HG03432 (cell line): ENCODE data around the gene SMIM44.
"Not testable (repeated sequence)": the region's sequence is repeated elsewhere in the genome, so short reads cannot be mapped to it uniquely, and the experiment has no call there.

Experiments used
- ATAC-seq: cut with Tn5 transposase; IDR thresholded peaks from one replicate; pipeline ENCODE4 v1.9.1; 2021; ENCODE audit warnings: mild to moderate bottlenecking, moderate library complexity; ENCODE audit not compliant: unreplicated experiment

SMIM44 gene

DNA sequence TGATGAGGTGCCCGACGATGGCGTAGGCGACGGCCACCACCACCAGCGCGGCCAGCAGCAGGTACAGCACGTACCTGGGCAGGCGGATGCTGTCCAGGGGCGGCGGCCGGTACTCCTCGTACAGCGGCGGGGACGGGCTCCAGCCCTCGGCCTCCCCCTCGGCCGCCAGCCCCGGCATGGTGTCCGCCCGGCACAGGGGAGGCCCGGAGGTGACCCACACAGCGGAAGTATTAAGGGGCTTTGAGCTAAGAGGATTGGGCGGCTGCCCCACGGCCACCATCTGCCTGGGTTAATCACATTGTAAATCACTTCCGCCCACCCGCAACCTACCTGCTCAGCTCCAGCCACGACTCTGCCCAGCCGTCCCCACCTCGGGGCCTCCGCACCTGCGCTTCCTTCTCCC is at the start of gene SMIM44:
TSS of gene SMIM44 (minus strand) at position 216 of the 403 bp plus-strand sequence. CDS start at position 178, 38 bp downstream.
- no peak for ATAC-seq

DNA sequence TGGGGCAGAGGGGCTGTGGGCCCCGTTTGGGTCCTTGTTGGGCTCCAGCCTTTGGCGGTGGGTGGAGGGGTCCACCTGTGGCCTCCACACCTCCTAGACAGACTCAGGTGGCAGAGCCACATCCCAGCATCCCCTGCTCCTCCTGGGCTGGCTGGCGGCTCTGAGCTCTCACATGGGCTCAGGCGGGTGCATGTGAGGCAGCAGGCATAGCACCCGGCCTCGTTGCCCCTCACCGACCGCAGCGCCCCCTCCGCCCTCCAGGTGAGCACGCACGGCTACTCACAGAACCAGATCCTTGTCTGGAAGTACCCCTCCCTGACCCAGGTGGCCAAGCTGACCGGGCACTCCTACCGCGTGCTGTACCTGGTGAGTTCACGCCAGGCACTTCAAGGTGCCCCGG is 49.8 kb upstream of the SMIM44 start:
- ATAC-seq: no peak

GRCh38 chr19:3532154-3532786 is 49.0 kb upstream of the SMIM44 start:
- ATAC-seq: no peak

GRCh38 chr19:3531716-3532115 is 48.5 kb upstream of the SMIM44 start:
- no peak for ATAC-seq

- no peak for ATAC-seq
These were observed 47.1 kb upstream of the SMIM44 start for GRCh38 chr19:3530389-3530788.

DNA sequence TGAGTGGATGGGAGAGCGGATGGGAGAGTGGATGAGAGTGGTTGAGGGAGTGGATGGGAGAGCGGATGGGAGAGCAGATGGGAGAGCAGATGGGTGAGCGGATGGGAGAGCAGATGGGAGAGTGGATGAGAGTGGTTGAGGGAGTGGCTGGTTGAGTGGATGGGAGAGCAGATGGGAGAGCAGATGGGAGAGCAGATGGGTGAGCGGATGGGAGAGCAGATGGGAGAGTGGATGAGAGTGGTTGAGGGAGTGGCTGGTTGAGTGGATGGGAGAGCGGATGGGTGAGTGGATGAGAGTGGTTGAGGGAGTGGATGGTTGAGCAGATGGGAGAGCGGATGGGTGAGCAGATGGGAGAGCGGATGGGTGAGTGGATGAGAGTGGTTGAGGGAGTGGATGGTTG is 46.1 kb upstream of the SMIM44 start:
- ATAC-seq: not testable (repeated sequence)

DNA sequence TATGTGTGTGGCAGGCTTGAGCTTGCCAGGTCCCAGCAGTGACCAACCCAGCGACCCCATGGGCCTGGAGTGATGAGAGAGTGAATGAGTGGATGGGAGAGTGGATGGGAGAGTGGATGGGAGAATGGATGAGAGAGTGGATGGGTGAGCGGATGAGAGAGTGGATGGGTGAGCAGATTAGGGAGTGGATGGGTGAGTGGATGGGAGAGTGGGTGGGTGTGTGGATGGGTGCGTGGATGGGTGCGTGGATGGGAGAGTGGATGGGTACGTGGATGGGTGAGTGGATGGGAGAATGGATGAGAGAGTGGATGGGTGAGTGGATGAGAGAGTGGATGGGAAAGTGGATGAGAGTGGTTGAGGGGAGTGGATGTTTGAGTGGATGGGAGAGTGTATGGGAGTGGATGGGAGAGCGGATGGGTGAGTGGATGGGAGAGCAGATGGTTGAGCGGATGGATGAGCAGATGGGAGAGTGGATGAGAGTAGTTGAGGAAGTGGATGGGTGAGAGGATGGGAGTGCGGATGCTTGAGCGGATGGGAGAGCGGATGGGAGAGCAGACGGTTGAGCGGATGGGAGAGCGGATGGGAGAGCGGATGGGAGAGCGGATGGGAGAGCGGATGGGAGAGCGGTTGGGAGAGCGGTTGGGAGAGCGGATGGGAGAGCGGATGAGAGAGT is 45.4 kb upstream of the SMIM44 start:
- ATAC-seq: no peak

- no peak for ATAC-seq
These were observed 44.8 kb upstream of the SMIM44 start for GRCh38 chr19:3528080-3528479.

DNA sequence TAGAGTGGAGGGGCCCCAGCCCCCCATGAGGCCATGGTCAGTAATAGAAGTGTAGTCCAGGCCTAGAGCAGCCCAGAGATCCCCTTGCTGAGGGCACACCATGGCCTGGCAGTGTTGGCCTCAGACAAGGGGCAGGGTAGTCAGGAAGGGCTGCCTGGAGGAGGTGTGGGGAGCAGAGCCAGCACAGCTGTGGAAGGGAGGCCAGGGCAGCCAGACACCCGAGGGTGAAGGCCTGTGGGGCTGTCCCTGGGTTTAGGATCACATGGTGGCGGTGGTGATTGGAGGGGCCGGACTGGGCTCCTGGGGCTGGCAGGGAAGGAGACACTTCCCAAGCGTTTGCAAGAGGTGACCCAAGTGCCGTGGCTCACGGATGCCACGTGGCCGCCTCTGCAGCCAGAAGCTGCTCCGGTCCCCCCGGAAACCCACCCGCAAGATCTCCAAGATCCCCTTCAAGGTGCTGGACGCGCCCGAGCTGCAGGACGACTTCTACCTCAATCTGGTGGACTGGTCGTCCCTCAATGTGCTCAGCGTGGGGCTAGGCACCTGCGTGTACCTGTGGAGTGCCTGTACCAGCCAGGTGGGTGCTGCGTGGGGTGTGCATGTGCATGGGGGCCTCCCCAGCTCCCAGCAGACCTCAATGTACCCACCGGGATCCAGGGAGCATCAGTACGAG is 44.1 kb upstream of the SMIM44 start:
- ATAC-seq: no peak

- no peak for ATAC-seq
These were observed 43.4 kb upstream of the SMIM44 start for GRCh38 chr19:3526507-3527237.

- no peak for ATAC-seq
These were observed 41.7 kb upstream of the SMIM44 start for GRCh38 chr19:3524904-3525451.

GRCh38 chr19:3524078-3524842 is 41.0 kb upstream of the SMIM44 start:
- no peak for ATAC-seq

GRCh38 chr19:3523361-3524077 is 40.3 kb upstream of the SMIM44 start:
- ATAC-seq: no peak

DNA sequence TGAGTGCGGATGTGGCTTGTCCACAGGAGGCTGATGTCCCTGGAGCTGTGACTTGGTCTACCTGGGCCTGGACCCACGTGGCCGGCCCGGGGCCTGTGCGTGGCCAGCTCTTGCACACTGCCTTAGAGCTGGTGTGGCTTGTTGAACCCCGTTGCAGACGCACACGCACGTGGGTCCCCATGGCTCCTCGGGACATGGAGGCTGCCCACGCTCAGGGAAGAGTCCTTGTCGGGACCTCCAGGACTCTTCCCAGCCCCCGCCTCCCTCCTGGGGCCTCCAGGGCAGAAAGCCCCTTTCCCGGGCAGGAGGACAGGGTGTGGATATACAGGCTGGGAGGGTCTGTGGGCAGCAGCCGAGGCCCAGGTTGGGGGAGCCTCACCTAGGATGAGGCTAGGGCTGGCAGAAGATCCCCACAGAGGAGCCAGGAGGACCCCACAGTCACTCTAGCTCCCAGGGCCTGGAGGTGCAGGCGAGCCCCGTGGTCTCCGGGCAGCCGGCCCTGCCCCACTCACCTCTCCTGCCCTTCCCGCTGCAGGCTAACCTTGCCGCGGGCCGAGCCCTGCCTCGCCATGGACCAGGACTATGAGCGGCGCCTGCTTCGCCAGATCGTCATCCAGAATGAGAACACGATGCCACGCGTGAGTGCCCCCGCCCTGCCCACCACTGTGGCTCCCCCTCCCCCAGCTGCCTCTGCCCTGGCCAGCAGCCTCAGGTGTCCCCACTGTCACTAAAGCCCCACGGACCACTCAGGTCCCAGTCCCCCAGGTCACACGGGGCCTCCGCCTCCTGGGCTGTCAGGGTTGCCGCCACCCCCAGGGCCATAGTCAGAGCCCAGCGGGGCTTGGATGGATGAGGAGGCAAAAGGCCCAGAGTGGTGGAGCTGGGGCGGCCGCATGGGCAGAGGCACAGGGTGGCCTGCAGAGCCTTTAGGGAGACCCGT is 39.5 kb upstream of the SMIM44 start:
- ATAC-seq: no peak

DNA sequence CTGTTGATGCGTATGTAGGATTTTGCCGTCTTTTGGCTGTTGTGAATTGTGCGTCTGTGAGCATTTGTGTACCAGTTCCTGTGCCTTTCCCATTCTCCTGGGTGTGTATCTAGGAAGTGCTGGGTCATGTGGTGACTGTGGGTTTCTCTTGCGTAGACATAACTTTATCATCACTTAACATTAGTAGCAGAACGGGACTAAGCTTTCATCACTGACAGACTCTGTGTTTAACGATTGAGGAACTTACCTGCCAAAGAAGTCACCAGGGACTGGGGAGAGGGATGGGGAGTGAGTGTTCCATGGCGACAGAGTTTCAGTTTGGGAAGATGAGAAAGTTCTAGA is 37.8 kb upstream of the SMIM44 start:
- no peak for ATAC-seq

- ATAC-seq: no peak
These were observed 37.2 kb upstream of the SMIM44 start for GRCh38 chr19:3520166-3521103.

- ATAC-seq: no peak
These were observed 35.9 kb upstream of the SMIM44 start for GRCh38 chr19:3519126-3519525.

GRCh38 chr19:3518659-3519058 is 35.4 kb upstream of the SMIM44 start:
- no peak for ATAC-seq
